DLD1 (cell line): ENCODE results near the gene SRRM1.
"Not testable (repeated sequence)": the region's sequence is repeated elsewhere in the genome, so short reads cannot be mapped to it uniquely, and the experiment has no call there.

Experiments used
- in situ Hi-C: cut with HindIII; loops from 2 replicates; pipeline ENCODE4 v1.10.0; 2017; ENCODE audit warnings: low sequenced_read_pairs

The SRRM1 gene

DNA sequence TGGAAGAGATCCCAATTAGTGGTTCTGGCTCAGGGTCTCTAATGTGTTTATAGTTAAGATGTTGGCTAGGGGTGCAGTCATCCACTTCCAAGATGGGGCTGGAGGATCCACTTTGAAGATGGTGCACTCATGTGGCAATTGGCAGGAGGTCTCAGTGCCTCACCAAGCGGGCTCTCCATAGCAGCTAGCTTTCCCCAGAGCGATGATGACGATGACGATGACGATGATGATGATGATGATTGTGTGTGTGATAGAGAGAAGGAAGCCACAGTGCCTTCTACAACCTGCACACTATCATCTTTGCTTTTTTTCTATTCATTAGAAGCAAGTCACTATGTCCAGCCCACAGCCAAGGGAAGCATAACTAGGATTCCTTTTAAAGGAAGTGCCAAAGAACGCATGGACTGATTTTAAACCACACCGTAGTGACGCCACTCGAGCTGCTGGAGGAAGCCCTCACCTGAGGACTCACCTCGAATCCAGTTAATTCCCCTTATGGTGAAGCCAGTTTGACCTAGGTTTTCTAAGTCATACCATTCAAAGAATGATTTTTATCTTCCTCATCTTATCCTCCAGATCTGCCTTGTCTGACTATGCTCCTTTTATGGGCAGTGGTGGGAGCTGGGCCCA, 49.4 kb downstream of the SRRM1 start:
- in situ Hi-C loops: no loop called here

DNA sequence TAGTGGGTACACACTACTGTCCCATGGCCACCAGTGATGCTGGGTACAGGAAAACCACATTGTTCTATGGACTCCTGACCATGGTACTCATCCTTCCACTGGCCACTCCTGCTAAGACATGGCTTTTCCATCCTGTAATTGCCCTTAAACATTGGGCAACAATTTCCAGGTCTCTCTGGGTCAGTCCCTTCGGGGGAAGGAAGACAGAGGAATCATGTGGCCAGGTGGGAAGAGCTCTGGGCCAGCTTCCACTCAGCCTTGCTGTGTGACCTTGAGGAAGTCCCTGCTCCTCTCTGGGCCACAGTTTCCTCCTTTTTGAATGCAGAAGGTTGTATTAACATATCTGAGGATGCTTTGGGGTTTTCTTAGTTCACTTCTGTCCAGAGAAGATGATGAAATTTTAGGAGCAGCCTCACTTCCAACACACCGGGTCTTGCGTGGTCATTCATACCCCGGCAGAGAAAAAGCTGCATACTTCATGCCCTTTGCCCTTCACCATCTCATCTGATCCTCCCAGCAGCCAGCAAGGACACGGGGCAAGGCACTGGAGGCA, 50.8 kb downstream of the SRRM1 start:
- in situ Hi-C loops: no loop called here

DNA sequence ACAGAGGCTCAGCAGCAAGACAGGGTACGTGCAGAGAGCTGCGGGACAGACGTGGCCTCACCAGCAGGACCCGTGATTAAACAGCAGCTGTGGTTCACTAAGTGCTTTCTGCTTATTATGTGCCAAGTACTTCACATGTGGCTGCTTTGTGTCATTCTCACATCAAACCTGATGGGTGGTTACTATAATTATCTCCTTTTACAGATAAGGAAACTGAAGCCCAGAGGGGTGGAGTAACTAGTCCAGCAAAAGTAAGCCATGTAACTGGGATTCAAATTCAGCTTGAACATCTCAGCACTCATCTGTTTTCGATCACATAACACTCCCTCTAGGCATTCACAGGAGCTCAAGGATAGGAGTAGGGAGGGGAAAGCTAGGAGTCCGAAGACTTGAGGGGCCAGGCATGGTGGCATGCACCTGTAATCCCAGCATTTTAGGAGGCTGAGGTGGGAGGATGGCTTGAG, 51.3 kb downstream of the SRRM1 start:
- in situ Hi-C loops: no loop called here

DNA sequence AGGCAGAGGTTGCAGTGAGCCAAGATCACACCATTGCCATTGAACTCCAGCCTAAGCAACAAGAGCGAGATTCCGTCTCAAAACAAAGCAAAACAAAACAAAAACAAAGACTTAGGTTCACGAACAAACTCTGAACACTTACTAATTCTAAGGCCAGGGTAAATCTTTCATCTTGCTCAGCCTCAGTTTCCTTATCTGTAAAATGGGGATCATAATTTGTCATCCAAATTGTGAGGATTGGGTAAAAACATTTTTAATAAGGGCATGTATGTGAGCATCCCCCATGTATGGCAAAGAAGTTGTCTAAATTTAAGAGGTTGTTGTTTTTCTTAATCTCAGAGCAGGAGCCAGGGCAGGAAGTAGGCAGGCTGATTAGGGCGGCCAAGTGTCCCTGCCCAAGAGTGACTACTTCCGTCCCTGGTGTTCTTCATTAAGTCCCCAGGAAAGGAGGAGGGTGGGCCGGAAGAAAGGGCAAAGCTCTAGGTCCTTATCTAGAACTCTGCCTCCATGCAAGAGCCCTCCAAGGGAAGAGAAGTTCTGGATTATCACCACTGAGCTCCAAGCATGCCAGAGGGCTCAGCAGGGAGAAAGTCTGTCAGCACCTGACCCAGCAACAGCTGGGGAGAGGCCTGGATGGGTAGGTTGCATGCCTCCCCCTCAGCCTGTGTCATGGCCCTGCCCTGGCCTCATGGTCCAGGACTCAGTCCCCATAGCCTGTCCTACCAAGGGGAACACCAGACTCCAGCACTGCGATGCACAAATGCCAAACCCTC, 52.3 kb downstream of the SRRM1 start:
- in situ Hi-C loops: no loop called here

DNA sequence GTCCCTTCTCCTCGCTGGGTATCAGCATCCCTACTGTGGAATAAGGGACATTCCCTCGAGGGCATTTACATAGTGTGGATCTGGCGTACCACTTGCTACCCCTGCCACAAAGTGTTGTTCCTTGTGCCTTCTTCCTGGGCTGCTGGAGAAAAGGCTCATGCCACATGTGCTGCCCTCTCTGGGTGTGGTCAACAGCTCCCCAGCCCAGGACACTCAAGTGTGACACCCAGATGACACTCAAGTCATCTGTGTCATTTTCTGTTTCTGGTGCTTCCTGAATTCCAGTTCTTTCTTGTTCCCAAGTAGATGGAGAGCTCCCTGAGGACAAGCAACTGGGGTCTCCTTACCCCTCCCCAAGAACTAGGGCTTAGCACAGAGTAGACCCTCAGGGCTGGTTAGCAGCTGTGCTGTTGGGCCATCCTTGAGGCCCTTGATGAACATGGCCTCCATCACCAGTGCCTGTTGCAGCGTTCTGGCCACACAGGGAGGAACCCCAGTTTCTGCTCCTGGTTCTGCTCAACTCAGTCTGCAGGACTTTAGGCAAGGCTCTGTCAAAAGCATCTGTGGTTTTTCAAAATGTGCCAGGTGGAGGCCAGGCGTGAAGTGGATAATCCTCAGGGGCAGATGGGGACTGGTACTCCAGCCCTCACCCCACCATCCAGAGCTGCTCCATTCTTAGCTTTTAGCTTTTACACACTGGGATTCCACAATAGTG, 53.1 kb downstream of the SRRM1 start:
- in situ Hi-C loops: no loop called here

DNA sequence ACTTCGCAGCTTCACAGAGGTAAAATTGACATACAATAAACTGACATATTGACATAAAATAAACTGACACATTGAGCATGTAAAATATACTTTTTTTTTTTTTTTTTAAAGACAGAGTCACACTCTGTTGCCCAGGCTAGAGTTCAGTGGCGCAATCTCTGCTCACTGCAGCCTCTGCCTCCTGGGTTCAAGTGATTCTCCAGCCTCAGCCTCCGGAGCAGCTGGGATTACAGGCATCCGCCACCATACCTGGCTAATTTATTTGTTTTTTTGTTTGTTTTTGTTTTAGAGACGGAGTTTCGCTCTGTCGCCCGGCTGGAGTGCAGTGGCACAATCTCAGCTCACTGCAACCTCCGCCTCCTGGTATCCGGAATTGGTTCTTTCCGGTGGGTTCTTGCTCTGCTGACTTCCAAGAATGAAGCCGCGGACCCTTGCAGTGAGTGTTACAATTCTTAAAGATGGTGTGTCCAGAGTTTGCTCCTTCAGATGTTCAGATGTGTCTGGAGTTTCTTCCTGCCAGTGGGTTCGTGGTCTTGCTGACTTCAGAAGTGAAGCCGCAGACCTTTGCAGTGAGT, 53.7 kb downstream of the SRRM1 start:
- in situ Hi-C loops: no loop called here

DNA sequence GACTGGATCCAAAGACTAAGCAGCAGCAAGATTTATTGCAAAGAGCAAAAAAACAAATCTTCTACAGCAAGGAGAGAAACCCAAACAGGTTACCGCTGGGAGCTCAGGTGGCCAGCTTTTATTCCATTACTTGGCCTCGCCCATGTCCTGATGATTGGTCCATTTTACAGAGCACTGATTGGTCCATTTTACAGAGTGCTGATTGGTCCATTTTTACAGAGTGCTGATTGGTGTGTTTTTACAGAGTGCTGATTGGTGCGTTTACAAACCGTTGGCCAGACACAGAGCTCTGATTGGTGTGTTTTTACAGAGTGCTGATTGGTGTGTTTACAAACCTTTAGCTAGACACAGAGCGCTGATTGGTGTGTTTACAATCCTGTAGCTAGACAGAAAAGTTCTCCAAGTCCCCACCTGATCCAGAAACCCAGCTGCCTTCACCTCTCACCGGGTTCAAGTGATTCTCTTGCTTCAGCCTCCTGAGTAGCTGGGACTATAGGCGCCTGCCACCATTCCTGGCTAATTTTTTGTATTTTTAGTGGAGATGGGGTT, 54.4 kb downstream of the SRRM1 start:
- in situ Hi-C loops: not testable (repeated sequence)

DNA sequence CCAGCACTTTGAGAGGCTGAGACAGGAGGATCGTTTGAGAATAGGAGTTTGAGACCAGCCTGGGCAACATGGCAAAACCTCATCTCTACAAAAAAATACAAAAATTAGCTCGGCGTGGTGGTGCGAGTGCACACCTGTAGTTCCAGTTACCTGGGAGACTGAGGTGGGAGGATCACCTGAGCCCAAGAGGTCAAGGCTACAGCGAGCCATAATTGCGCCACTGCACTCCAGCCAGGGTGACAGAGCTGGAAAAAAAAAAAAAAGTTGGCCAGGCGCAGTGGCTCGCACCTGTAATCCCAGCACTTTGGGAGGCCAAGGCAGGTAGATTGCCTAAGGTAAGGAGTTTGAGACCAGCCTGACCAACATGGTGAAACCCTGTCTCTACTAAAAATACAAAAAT, 55.2 kb downstream of the SRRM1 start:
- in situ Hi-C loops: not testable (repeated sequence)

DNA sequence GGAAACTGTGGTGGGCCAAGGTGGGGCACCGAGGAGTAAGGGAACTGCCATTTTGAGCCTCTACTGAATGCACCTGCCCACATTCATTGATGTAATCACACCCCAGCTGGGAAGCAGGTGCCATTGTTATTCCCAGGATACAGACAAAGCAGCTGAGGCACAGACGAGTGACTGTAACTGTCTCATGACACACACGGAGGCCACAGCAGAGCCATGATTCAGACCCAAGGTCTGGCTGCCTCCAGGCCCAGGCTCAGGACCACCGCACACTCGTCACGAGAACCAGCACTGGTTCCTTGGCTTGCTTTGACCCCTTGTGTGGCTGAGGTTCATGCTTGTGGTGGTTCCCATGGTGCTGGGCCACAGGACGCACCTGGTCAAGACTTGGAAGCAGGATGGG, 56.5 kb downstream of the SRRM1 start:
- in situ Hi-C loops: no loop called here

DNA sequence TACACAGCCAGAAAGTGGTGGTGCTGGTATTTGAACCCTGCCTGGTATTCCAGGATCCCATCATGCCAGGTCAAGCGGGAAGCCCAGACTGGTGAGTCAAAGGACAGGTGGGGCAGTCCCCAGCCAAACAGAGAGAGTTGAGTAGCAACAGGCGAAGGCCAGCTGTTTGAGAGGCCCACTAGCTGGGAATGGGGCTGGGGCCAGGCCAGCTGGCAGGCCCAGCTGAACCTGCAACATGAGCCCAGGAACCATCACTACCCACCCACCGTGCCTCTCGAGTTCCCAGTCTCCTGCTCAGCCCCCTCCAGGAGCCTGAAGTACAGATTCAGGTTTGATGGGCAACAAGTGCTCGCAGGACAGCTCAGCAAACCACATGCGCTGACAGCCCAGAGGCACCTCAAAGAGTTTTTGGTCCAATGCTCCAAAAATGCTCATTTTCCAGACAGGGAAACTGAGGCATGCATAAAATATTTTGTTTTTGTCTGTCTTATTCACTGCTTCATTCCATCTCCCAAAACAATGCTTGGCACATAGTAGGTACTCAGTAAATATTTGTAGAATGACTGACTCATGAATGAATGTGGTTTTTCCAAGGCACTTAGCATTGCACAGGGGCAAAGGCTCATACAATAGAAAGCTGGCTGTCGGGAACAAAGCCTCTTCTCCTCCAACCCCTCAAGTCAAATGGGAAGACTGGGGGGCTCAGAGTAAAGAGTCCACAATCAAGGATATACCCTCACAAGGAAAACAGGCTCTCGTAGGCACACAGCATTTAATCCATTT, 59.6 kb downstream of the SRRM1 start:
- in situ Hi-C loops: no loop called here

DNA sequence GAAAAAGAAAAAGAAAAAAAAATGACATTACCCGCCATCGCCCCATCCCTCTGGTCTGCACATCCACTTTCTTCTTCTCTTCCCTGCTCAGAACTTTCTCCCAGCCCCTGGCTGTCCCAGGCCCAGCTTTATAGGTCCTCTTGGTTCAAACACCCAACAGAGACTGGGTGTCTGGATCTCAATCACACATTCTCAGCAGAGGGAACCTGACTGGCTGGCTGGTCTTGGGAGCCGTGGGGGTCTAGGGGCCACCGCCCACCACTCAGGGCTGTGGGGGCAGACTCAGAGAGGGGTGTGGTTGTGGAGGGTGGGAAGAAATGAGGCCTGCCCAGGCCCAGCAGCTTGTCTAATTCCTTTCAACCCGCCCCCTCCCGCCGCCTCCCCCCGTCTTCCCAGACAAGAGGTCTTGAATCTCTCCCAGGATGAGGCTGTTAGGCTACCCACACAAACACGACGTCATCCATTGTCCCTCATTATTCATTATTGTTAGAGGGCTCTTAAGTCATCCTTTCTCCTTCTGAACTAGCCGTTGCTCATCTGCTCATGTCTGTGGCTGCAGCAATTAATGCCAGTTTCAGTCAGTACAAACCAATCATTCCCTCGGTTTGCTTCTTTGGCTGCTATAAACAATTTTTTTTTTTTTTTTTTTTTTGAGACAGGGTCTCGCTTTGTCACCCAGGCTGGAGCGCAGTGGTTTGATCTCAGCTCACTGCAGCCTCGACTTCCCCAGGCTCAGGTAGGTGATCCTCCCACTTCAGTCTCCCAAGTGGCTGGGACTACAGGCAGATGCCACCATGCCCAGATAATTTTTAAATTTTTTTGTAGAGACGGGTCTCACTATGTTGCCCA, 61.5 kb downstream of the SRRM1 start:
- in situ Hi-C loops: no loop called here

DNA sequence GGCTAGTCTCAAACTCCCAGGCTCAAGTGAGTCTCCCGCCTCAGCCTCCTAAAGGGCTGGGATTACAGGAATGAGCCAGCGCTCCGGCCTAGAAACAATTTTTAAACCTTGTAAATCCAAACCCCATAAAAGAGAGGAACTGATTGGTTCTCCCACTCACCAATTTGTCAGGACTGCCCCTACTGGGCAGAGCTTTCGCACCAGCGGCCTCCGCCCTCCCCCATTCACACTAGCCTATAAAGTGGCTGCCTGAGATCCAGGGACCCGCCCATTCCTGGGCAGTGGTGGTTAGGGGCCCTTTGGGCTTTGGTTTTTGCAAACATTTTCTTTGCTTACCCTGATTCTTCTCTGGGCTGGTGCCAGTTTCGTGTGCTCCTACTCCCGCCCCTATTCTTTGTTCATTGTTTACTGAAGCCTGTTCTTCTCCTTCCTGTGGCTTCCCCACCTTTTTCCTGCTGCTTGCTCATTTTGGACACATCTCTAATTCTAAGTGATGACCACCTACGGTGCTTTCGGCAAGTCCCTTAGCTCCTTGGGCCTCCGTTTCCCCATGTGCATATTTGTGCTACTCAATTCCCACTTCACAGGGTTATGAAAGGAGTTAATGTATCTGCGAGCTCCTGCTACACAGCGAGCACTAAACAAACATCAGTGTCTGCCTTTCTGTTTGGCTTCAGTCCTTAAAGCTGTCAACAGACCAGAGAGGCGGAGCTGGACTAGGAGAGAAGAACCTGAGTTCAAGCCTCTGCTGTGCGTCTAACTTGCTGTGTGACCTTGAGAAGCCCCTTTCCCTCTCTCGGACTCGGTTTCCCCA, 62.4 kb downstream of the SRRM1 start:
- in situ Hi-C loops: no loop called here

DNA sequence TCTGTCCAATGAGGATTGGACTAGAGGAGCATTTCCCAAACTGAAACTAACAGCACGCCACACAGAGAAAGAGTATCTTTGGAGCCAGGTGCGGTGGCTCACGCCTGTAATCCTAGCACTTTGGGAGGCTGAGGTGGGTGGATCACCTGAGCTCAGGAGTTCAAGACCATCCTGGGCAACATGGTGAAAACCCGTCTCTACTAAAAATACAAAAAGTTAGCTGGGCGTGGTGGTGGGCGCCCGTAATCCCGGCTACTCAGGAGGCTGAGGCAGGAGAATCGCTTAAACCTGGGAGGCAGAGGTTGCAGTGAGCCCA, 62.9 kb downstream of the SRRM1 start:
- in situ Hi-C loops: not testable (repeated sequence)

DNA sequence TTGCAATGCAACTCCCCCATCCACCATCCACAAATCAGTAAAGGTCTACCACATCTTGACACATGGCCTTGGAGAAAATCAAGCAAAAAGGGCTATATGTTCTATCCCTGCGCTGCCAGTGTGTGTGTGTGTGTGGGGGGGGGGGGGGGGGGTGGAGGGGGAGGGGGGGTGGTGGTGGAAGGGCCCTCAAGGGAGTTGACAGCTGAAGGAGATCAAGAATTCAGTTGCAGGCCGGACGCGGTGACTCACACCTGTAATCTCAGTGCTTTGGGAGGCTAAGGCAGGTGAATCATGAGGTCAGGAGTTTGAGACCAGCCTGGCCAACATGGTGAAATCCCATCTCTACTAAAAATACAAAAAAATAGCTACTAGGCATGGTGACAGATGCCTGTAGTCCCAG, 64.6 kb downstream of the SRRM1 start:
- in situ Hi-C loops: no loop called here

DNA sequence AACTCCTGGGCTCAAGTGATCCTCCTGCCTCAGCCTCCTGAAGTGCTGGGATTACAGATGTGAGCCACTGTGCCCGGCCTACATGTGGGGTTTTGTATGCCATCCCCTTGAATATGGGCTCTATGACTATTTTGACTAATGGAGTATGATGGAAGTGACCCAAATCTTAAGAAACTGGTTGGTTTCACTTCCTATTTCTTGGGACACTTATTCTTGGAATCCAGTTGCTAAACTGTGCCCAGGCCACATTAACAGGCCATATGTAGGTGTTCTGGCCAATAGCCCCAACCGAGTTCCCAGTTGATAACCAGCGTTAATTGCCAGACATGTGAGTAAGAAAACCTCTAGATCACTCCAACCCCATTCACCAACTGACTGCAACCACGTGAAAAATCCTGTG, 65.8 kb downstream of the SRRM1 start:
- in situ Hi-C loops: no loop called here

DNA sequence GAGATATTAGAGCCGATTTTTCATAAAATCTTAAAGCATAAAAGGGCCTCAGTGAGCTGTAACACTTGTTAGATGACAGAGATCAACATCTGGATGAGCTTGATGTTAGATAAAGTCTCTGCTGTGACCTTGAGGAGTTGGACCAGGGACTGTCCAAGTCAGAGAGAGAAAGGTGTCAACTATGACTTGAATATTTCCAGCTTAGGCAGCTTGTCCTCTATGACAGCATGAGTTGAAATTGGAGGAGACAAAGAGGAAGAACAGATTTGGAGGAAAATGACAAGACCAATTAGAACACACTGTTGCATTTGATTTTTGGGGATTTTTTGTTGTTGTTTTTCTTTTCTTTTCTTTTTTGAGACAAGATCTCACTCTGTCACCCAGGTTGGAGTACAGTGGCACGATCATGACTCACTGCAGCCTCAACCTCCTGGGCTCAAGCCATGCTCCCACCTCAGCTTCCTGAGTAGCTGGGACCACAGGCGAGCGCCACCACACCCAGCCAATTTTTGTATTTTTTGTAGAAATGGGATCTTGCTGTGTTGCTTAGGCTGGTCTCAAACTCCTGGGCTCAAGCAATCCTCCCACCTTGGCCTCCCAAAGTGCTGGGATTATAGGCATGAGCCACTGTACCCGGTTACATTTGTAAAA, 66.8 kb downstream of the SRRM1 start:
- in situ Hi-C loops: no loop called here

DNA sequence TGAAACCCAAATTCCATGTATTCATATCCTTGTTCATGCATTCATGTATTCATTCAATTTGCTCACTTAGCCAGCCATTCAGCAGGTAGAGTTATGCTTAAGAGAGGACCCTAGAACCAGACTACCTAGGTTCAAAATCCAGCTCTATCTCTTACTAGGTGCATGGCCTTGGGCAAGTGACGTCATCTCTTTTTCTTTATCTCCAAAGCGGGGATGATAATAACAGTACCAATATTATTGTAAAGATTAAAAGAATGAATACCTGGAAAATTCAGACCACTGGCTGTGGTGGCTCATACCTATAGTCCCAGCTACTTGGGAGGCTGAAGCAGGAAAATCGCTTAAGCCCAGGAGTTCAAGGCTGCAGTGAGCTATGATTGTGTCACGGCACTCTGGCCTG, 68.2 kb downstream of the SRRM1 start:
- in situ Hi-C loops: no loop called here

DNA sequence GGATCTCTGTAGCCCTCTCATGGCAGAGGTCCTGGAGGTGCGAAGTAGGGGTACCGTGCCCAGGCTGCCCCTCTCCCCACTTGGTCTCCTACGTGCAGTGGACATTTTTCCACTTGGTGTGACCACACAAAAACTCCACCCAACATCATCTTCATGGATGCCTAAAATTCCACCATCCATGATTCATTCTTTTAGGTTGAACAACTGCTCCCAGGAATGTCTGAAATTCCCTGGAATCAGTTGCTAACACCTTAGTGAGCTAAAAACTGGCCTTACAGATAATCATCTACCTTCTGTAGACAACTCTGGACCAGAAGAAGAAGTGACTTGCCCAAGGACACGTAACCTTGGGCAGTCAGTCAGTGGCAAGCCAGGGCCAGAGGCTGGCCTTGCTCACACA, 70.1 kb downstream of the SRRM1 start:
- in situ Hi-C loops: no loop called here
